WI38 (cell line): ENCODE data around the gene CLSTN2.

Experiments used
- H3K4me3 ChIP-seq: 2 replicates; pipeline ENCODE4 v1.5.1; 2011; ENCODE audit warnings: low read depth, mild to moderate bottlenecking, control low read depth, low read length
- CTCF ChIP-seq: IDR thresholded peaks from 2 replicates; pipeline ENCODE4 v1.5.1; 2012; ENCODE audit warnings: low read depth, mild to moderate bottlenecking, control low read depth, low read length

CLSTN2 gene

GRCh38 chr3:140252812-140253656 lies 318.0 kb downstream of the CLSTN2 start:
- TF ChIP-seq CTCF, result no peak
- no peak overlapping the region for H3K4me3 ChIP-seq

- no peak for TF ChIP-seq CTCF
- H3K4me3 ChIP-seq, result no peak overlapping the region
Measured at GRCh38 chr3:140258222-140258724, 323.3 kb downstream of the CLSTN2 start.

- H3K4me3 ChIP-seq, result no peak overlapping the region
- no peak for TF ChIP-seq CTCF
Measured at GRCh38 chr3:140265302-140265701, 330.3 kb downstream of the CLSTN2 start.

GRCh38 chr3:140268103-140268502 lies 333.1 kb downstream of the CLSTN2 start:
- no peak overlapping the region for H3K4me3 ChIP-seq
- no peak for TF ChIP-seq CTCF

GRCh38 chr3:140268610-140269009 lies 333.6 kb downstream of the CLSTN2 start:
- no peak for TF ChIP-seq CTCF
- no peak overlapping the region for H3K4me3 ChIP-seq

GRCh38 chr3:140270329-140270728 lies 335.3 kb downstream of the CLSTN2 start:
- no peak overlapping the region for H3K4me3 ChIP-seq
- TF ChIP-seq CTCF, result no peak

- TF ChIP-seq CTCF, result no peak
- no peak overlapping the region for H3K4me3 ChIP-seq
Measured at GRCh38 chr3:140273542-140274195, 338.7 kb downstream of the CLSTN2 start.
